CD4-positive, alpha-beta T cell treated with Interleukin-17A for 1 hour (primary cell): ENCODE measurements around the gene SNED1.

Experiments used
- DNase-seq: peaks from one replicate; pipeline ENCODE4 v3.0.0-alpha.2; 2020

SNED1 gene

GRCh38 chr2:241050624-241051577, 52.5 kb downstream of the SNED1 start:
- DNase-seq, result no peak

GRCh38 chr2:241051578-241052487, 53.4 kb downstream of the SNED1 start:
- no peak for DNase-seq

DNA sequence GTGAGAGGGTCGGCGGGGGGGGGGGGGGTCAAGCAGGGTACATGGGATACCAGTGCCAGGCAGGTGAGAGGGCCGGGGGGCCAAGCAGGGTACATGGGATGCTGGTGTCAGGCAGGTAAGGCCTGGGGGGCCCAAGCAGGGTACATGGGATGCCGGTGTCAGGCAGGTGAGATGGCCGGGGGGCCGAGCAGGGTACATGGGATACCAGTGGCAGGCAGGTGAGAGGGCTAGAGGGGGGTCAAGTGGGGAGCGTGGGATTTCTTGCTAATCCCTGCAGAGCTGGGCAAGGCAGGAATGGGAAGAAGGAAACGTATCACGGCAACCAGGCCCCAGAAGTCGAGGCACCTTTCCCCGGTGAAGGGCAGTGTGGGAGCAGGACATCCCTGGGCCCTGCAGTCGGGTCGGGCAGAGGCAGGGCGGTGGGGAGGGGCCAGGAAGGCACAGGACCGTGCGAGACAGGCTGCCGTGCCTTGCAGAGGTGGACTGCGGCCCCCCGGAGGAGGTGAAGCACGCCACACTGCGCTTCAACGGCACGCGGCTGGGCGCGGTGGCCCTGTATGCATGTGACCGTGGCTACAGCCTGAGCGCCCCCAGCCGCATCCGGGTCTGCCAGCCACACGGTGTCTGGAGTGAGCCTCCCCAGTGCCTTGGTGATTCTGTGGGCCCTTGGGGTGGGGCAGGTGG, 54.4 kb downstream of the SNED1 start:
- no peak for DNase-seq

DNA sequence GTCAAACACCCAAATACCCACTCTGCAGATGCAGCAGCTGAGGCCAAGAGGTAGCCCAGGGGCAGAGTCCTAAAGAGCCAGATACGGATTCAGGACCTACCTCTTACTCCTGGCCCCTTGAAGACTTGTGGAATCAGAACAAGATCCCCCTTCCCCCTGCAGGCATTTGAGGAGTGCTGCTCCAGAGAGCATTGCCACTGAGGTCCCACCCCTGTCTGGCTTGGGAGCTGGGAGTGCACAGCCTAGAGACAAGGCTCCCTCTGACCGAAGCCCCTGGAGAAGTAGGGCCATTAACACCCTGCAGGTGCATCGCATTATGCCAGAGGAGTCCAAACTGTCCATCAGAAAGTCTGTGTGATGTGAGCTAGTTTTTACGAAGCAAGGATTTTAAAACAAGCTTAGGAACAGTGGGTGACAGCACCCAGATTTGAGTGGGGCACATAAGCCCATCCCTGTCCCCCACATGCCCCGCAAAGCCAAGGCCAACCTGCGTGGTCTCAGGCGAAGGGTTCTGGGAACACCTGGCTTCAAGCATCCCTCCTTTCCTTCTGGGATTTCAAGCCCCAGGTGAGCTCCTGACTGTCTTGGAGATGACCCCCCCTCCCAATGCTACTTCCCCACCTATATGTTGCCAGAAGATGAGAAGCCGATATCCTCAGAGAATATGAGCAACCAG, 55.3 kb downstream of the SNED1 start:
- no peak for DNase-seq

DNA sequence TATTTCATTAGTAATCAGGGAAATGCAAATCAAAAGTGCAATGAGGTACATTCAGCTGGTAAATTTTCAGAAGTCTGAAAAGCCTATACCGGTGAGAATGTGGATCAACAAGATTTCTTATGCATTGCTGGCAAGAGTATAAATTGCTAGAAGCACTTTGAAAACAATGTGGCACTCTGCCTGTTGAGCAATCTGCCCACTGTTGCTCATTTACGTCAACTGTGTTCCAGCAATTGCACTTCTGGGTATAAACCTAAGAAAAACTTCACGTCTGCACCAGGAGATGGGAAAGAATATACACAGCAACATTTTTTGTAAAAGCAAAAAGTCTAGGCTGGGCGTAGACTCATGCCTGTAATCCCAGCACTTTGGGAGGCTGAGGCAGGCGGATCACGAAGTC, 62.9 kb downstream of the SNED1 start:
- DNase-seq, result no peak

DNA sequence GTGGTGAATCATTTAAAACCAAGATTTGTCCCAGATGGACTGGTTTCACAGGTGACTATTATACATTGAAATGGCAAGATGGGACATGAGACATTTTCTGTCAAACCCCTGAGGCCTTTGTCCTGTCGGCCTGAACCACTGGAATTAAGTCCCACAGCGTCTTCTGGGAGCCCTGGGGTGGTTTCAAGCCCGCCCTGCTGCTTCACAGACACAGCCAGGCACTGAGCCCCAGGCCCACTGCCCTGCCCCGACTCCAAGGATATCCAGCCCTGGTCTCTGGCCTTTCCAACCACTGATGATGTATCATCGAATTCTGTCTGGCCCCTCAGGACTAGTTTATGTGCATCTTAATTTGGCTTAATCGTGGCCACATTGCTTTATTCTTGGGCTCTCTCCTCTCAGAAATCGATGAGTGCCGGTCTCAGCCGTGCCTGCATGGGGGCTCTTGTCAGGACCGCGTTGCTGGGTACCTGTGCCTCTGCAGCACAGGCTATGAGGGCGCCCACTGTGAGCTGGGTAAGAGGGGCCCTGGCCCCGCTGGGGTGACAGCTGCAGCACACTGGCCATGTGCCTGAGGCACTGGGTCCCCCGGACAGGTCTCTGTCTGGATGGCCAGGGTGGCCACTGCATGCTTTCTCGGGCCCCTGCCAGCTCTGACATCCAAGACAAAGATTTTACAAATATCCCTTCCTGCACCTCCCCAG, 64.1 kb downstream of the SNED1 start:
- DNase-seq, result no peak

DNA sequence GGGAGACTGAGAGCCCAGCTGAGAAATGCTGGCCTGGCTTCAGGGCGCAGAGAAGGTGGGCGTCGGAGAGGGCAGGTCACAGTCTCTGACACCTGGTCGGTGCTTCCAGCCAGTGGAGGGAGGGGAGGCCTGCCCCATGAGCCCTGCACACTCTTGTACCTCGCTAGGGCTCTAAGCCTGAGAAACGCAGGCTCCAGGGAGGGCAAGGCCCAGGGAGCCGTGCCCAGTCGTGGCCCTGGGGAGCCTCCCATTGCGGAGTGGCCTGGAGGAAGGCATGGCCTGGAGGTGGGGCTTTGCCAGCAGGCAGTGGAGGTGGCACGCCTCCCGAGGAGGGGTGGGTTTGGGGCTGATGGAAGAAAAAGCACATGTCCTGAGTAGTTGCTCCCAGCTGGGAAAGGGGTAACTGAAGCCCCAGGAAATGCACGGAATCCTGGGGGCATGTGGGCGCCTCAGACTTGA, 64.7 kb downstream of the SNED1 start:
- no peak for DNase-seq

- DNase-seq, result no peak
These were observed 65.2 kb downstream of the SNED1 start for GRCh38 chr2:241063587-241063986.

- DNase-seq, result peak; percentile 67
These were observed 65.8 kb downstream of the SNED1 start for GRCh38 chr2:241064008-241064801.

- DNase-seq, result no peak
These were observed 66.5 kb downstream of the SNED1 start for GRCh38 chr2:241064802-241065354.

DNA sequence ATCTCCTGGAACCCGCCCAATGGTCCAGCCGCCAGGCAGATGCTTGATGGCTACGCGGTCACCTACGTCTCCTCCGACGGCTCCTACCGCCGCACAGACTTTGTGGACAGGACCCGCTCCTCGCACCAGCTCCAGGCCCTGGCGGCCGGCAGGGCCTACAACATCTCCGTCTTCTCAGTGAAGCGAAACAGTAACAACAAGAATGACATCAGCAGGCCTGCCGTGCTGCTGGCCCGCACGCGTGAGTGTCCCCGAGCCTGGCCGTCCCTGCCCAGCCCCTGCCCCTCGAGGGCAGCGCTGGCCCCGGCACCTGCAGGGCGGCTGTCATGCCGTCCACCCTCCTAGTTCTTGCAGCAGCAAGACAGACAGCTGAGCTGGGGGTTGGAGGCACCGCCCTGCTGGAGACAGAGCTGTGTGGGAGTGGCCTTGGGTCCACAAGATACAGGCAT, 67.0 kb downstream of the SNED1 start:
- DNase-seq, result no peak

GRCh38 chr2:241066171-241066892, 67.9 kb downstream of the SNED1 start:
- DNase-seq, result no peak

- no peak for DNase-seq
These were observed 68.5 kb downstream of the SNED1 start for GRCh38 chr2:241066893-241067341.

DNA sequence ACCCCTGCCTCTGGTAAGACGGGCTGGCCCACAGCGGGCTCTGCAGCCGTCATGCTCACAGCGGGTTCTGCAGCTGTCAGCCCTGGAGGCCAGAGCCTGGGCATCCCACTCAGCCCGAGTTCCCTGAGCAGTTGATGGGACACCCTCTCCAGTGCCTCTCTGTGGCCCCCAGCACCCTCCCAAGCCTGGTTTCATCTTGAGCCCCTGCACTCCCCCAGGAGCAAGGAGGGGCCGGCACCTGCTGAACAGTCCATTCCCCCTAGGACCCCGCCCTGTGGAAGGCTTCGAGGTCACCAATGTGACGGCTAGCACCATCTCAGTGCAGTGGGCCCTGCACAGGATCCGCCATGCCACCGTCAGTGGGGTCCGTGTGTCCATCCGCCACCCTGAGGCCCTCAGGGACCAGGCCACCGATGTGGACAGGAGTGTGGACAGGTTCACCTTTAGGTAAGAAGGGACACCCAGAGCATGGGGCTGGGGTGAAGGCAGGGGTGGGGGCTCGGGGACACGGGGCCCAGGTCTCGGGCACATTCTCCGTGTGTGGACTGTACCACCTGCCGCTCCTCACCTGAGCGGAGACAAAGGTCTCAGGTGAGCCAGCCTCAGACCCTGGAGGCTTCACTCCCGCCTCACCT, 69.2 kb downstream of the SNED1 start:
- DNase-seq, result no peak

DNA sequence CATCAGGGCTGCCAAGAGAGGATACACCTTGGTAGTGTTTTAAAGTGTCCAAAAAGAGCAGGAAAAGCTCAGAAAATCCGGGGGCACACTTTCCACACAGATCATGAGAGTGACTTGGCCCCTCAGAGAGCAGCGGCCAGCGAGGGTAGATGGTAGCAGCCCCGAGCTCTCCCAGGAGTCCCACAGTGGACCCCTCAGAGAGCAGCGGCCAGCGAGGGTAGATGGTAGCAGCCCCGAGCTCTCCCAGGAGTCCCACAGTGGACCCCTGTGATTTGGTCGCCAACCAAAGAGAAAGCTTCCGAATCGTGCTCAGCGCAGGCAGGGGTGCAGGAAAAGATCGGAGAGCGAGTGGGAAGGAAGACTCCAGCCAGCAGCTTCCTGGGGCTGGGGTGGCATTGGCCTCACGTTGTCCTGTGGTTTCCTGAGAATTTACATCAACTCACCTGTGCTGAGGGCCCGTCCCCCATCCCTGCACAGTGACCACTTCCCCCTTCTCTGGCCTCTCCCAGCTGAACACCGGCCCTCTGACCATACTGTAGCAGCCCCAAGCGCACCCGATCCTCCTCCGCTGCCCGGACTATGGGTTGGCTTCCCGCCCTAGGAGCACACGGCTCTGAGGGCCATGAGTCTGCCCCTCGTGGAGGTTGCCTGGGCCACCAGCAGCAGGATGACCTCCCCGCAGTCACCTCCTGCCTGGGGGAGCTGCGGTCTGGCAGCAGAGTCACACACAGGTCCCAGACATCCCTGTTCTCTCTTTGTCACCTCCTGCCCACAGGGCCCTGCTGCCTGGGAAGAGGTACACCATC, 69.9 kb downstream of the SNED1 start:
- DNase-seq, result no peak

GRCh38 chr2:241068942-241069810, 70.8 kb downstream of the SNED1 start:
- DNase-seq, result no peak

GRCh38 chr2:241069821-241070281, 71.4 kb downstream of the SNED1 start:
- no peak for DNase-seq
